HG02943 (cell line): ENCODE data around the gene TSEN15.
"Not testable (repeated sequence)": the region's sequence is repeated elsewhere in the genome, so short reads cannot be mapped to it uniquely, and the experiment has no call there.

Experiments used
- ATAC-seq: cut with Tn5 transposase; IDR thresholded peaks from one replicate; pipeline ENCODE4 v1.9.1; 2021; ENCODE audit warnings: mild to moderate bottlenecking, low read depth, moderate library complexity; ENCODE audit not compliant: unreplicated experiment

The TSEN15 gene

DNA sequence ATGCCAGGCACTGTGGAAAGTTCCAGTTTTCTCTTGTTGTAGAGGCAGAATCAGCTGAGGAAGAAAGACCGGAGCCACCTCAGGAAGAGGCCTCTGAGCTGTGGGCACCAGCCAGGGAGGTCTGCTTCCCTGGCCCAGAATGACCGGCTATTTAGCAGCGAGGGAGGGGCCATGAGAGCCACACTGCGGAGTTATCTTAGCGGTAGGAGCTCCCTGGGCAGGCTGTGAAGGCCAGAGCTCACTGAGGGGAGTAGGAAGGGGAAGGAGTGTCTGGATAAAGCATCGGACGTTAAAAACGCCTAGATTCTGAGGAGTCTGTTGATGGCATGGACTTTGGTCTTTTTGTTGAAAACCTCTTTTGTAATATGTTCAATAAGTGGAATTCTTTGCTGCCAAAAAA lies 36.5 kb downstream of the TSEN15 start:
- no peak for ATAC-seq

GRCh38 chr1:184093071-184093470 lies 41.5 kb downstream of the TSEN15 start:
- ATAC-seq: no peak

- ATAC-seq: no peak
Measured at GRCh38 chr1:184096005-184096404, 44.5 kb downstream of the TSEN15 start.

DNA sequence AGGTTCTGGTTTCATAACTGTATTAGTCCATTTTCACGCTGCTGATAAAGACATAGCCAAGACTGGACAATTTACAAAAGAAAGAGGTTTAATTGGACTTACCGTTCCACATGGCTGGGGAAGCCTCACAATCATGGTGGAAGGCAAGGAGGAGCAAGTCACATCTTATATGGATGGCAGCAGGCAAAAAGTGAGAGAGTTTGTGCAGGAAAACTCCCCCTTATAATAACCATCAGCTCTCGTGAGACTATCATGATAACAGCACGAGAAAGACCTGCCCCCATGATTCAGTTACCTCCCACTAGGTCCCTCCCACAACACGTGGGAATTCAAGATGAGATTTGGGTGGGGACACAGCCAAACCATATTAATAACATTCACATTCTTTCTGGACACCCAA lies 45.0 kb downstream of the TSEN15 start:
- not testable (repeated sequence) for ATAC-seq

- ATAC-seq: no peak
Measured at GRCh38 chr1:184101141-184101540, 49.6 kb downstream of the TSEN15 start.

GRCh38 chr1:184101571-184101970 lies 50.0 kb downstream of the TSEN15 start:
- ATAC-seq: no peak

DNA sequence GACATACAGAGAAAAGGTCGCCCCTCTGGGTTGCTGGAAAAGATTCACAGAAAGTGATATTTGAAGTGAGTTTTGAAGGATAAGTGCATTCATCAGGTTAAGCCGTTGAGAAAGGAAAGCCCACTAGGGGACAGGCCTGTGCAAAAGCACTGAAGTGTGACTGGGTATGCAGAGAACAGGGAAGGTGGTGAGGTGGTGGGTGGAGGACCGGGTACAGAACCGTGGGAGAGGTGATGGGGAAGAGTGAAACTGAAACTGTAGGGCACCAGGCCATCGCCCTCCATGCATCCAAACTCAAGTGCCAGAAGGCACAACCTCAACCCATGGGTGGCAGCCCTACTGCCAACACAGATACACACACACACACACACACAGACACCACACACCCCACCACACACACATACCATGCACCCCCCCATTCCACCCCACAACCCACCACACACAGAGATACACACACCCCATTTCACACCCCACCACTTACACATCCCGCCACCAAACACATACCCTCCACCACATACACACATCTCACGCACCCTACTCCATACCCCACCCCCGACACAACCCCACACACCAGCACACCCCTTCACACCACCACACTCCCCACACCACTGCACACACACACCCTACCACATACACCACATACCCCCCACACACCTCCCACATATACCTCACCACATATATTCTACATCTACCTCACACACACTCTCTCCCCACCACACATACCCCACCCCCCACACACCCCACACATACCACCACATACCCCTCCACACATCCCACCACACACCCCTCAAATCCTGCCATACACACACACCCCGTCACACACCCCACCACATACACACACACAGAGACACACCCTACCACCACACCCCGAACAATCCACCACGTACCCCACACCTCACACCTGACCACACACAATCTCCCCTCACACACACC lies 59.0 kb downstream of the TSEN15 start:
- no peak for ATAC-seq

DNA sequence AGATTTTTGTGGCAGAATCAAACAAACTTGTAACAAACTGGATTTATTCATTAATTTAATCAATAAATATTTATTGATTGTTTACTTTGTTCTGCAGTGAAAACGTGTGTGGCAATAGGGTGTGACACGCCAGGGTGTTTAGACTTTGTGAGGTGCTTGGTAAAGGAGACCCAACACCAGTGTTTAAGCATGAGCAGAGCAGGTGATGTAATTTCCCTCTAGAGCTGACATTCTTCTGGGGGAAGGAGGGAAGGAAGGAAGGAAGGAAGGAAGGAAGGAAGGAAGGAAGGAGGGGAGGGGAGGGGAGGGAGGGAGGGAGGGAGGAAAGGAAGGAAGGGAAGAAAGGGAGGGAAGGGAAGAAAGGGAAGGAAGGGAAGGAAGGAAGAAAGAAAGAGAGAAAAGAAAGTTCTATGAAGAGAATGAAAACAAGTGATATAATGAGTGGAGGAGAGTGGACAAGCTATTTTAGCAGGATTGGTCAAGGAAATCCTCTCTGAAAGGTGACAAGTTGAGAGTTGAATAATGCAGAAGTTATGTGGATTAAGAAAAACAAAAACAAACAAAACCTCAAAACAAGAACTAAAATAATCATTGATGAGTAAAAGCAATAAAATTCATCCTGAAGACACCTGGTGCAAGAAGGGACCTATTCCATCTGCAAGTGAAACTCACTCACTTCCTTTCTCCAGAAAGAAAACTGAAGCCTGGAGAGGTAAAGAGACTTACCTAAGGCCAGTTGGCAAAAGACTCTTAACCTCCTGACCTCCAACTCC lies 60.8 kb downstream of the TSEN15 start:
- no peak for ATAC-seq

GRCh38 chr1:184113251-184113650 lies 61.7 kb downstream of the TSEN15 start:
- ATAC-seq: no peak

- no peak for ATAC-seq
Measured at GRCh38 chr1:184114818-184115398, 63.4 kb downstream of the TSEN15 start.

GRCh38 chr1:184116287-184116686 lies 64.8 kb downstream of the TSEN15 start:
- no peak for ATAC-seq

DNA sequence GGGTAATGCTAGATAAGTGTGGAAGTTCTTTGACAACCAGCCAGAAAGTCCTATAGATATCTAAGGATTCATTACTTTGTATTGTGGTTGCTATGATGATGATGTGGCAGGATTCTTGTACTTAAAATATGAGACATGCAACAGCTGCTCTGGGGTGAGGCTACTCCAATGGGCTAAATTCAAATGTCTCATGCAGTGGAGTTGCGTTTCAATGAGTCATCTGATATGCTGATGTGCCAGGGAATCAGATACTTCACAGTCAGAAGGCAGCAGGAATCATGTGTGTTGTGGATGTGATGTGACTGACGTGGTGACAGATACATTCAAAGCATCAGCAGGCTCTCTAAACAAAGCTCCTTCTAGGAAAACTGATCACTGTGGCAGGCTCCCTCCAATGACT lies 66.5 kb downstream of the TSEN15 start:
- ATAC-seq: no peak
